Measurements from ENCODE around the gene DUOX1. TPM values are rescaled to one million over a fixed set of nuclear protein-coding genes. Genes with fewer than 3 reads are reported as not detected.

DUOX1 gene
- total RNA-seq, 3 donors from 2014 or later: 0.80 to 7.2 (median 1.6) TPM

GRCh38 chr15:45144775-45145174, 15.0 kb downstream of the DUOX1 start:
- H3K27ac ChIP-seq: no peak overlapping the region
- no peak for DNase-seq (ENCODE audit: low spot score in 2 of 2)
- intact Hi-C loops (cut with DNase I; ENCODE audit: low total_unique reads): no loop called here

DNA sequence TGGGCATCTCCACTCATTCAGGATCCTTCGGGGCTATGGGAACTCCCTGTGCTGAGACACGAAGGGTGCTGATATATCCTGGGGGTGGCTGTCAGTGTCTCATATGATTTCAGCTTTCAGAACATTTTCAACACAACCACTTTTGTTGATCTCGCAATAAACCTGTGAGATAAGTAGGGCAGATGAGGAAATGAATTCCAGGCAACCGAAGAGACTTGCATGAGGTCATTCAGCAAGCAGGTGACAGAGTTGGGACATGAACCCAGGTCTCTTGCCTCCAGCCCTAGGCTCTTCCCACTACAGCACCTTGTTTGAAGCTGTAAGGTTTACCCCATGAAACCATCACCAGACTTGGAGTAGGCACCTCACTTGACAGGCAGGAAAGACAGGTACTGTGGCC, 16.6 kb downstream of the DUOX1 start:
- H3K27ac ChIP-seq: peak overlapping the region; percentile 40 to 55
- H3K27me3 ChIP-seq: no peaks in the 10 kb centered on the region
- intact Hi-C loops (cut with DNase I; ENCODE audit: low total_unique reads): no loop called here
- H3K4me1 ChIP-seq: no peaks in the 10 kb centered on the region
- no peaks in the 10 kb centered on the region for H3K36me3 ChIP-seq
- DNase-seq (ENCODE audit: low spot score in 2 of 2): no peak
- no peaks in the 10 kb centered on the region for H3K9me3 ChIP-seq
- H3K4me3 ChIP-seq: no peak overlapping the region
- no peak for TF ChIP-seq POLR2AphosphoS5 (IDR thresholded peaks at IDR 0.05)
- TF ChIP-seq, protein P1, sequence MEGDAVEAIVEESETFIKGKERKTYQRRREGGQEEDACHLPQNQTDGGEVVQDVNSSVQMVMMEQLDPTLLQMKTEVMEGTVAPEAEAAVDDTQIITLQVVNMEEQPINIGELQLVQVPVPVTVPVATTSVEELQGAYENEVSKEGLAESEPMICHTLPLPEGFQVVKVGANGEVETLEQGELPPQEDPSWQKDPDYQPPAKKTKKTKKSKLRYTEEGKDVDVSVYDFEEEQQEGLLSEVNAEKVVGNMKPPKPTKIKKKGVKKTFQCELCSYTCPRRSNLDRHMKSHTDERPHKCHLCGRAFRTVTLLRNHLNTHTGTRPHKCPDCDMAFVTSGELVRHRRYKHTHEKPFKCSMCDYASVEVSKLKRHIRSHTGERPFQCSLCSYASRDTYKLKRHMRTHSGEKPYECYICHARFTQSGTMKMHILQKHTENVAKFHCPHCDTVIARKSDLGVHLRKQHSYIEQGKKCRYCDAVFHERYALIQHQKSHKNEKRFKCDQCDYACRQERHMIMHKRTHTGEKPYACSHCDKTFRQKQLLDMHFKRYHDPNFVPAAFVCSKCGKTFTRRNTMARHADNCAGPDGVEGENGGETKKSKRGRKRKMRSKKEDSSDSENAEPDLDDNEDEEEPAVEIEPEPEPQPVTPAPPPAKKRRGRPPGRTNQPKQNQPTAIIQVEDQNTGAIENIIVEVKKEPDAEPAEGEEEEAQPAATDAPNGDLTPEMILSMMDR (IDR thresholded peaks at IDR 0.05): no peak
- TF ChIP-seq POLR2A (IDR thresholded peaks at IDR 0.05): no peak

More at GRCh38 chr15:45144775-45145174, 15.0 kb downstream of the DUOX1 start:
- no peaks in the 10 kb centered on the region for H3K27me3 ChIP-seq
- no peaks in the 10 kb centered on the region for H3K36me3 ChIP-seq
- no peaks in the 10 kb centered on the region for H3K9me3 ChIP-seq
- TF ChIP-seq, protein P1 (IDR thresholded peaks at IDR 0.05): no peak
- no peak for TF ChIP-seq POLR2AphosphoS5 (IDR thresholded peaks at IDR 0.05)
- TF ChIP-seq POLR2A (IDR thresholded peaks at IDR 0.05): no peak
- H3K4me3 ChIP-seq: no peak overlapping the region
- H3K4me1 ChIP-seq: no peaks in the 10 kb centered on the region

DNA sequence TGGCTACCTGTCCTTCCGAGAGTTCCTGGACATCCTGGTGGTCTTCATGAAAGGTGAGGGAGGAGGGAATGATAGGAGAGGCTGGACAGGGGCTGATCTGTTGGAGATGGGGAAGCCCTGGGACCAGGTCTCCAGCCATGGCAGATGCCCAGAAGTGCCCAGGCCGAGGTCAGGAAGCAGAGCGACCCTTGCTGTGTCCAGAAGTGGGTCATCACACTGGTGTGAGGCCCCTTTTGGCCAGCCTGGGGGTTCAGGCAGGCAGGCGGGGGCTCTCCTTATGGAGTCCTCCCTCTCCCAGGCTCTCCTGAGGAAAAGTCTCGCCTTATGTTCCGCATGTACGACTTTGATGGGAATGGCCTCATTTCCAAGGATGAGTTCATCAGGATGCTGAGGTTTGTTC, 17.8 kb downstream of the DUOX1 start:
- Histone ChIP-seq H3K4me3 (no peak overlapping the region), H3K4me1 (no peaks in the 10 kb centered on the region), H3K27ac (no peak overlapping the region), H3K36me3 (no peaks in the 10 kb centered on the region), H3K27me3 (no peaks in the 10 kb centered on the region), H3K9me3 (no peaks in the 10 kb centered on the region)
- TF ChIP-seq, protein P1 (IDR thresholded peaks at IDR 0.05): no peak
- TF ChIP-seq POLR2A (IDR thresholded peaks at IDR 0.05): no peak
- TF ChIP-seq POLR2AphosphoS5 (IDR thresholded peaks at IDR 0.05): no peak
- no peak for DNase-seq (ENCODE audit: low spot score in 2 of 2)
- intact Hi-C loops (cut with DNase I; ENCODE audit: low total_unique reads): no loop called here

DNA sequence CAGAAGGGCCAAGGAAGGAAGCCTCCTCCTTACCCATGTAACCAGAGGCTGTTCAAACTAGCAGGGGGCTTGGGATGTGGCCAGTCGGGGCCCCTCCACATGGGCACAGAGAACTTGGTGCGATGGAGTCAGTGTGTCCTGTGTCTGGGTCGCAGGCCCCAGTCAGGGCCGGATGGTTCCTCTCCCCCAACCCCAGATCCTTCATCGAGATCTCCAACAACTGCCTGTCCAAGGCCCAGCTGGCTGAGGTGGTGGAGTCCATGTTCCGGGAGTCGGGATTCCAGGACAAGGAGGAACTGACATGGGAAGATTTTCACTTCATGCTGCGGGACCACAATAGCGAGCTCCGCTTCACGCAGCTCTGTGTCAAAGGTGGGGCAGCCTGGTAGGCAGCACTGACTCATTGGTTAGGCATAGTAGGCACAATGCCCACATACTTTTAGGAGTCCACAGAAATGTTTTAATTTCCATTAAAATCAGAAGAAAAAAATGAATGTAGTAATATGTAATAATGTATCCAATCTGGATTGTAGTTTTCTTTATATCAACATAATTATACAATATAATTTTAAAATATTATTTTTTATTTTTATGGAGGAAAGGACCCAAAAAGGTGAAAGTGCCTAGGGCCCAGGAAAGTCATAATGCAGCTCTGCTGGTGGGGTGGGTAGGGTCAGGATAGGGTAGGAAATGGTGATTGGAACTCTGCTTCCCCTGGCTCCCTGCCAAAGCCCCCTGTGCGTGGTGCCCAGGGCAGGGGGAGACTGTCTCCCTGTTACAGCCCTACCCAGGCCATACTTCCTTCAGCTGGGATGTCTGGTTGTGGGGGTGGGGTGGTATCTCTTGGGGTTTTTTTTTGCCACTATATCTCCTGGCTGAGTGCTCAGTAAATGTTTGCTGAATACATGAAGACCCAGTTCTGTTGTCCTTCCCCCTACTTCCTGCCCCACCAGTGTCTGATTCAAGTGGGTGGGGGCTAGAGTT, 18.6 kb downstream of the DUOX1 start:
- no peak overlapping the region for H3K4me3 ChIP-seq
- H3K27ac ChIP-seq: no peak overlapping the region
- DNase-seq (ENCODE audit: low spot score in 2 of 2): no peak
- intact Hi-C loops (cut with DNase I; ENCODE audit: low total_unique reads): no loop called here
- no peaks in the 10 kb centered on the region for H3K27me3 ChIP-seq
- no peaks in the 10 kb centered on the region for H3K36me3 ChIP-seq
- no peaks in the 10 kb centered on the region for H3K4me1 ChIP-seq
- no peaks in the 10 kb centered on the region for H3K9me3 ChIP-seq
- TF ChIP-seq POLR2A (IDR thresholded peaks at IDR 0.05): no peak
- TF ChIP-seq POLR2AphosphoS5 (IDR thresholded peaks at IDR 0.05): no peak
- TF ChIP-seq, protein P1 (IDR thresholded peaks at IDR 0.05): no peak

DNA sequence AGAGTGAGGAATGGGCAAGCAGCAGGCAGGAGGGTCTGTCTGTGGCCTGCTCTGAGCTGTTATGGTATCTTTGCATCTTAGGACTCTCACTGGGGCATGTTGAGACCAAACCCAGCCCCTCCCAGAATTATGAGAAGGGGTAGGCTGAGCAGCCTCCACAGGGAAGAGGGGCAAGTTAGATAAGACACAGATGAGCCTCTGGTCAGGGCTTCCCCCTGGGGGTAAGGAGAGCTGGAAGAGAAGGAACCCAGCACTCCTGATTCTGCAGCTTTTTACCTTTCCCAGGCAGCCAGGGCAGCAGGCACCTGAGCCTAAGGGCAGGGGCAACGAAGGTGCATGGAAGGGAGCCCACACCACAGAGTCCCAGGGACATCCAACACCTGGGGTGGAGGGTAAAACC, 19.3 kb downstream of the DUOX1 start:
- intact Hi-C loops (cut with DNase I; ENCODE audit: low total_unique reads): no loop called here
- Histone ChIP-seq H3K4me3 (no peak overlapping the region), H3K4me1 (no peaks in the 10 kb centered on the region), H3K27me3 (no peaks in the 10 kb centered on the region), H3K9me3 (no peaks in the 10 kb centered on the region), H3K27ac (no peak overlapping the region), H3K36me3 (no peaks in the 10 kb centered on the region)
- DNase-seq (ENCODE audit: low spot score in 2 of 2): no peak
- TF ChIP-seq, protein P1 (IDR thresholded peaks at IDR 0.05): no peak
- TF ChIP-seq POLR2AphosphoS5 (IDR thresholded peaks at IDR 0.05) (no peak), POLR2A (IDR thresholded peaks at IDR 0.05) (no peak)
